AG04449 (cell line): ENCODE measurements around the gene VEZF1.

Experiments used
- CTCF ChIA-PET: fragments of 350-600 bp; formaldehyde crosslinking; extraction: SDS; loops from one replicate; lab custom pipeline; 2021; ENCODE audit warnings: antibody characterized with exemption; lab: Yijun Ruan, JAX
- POLR2A ChIA-PET: fragments of 400-600, 350-600 bp; formaldehyde crosslinking; extraction: SDS; loops from one replicate; lab custom pipeline; 2020; ENCODE audit warnings: antibody characterized with exemption, inconsistent platforms; lab: Yijun Ruan, JAX
- DNase-seq: peaks from one replicate; pipeline ENCODE4 v3.0.0-alpha.2; 2010; ENCODE audit warnings: low read depth, low spot score
- H3K4me3 ChIP-seq: 2 replicates; pipeline ENCODE4 v1.5.1; 2011; ENCODE audit warnings: low read depth, mild to moderate bottlenecking, control low read depth, low read length
- CTCF ChIP-seq: IDR thresholded peaks from one replicate; pipeline ENCODE4 v1.5.1; 2011; ENCODE audit warnings: mild to moderate bottlenecking, moderate library complexity, low read length, control low read depth, inconsistent platforms; ENCODE audit not compliant: insufficient read depth; ENCODE audit errors: missing control alignments

The VEZF1 gene

GRCh38 chr17:57938061-57938502 lies 50.0 kb downstream of the VEZF1 start:
- no peak for TF ChIP-seq CTCF
- DNase-seq, result no peak
- H3K4me3 ChIP-seq, result no peak overlapping the region
- POLR2A ChIA-PET, result no interaction called here
- CTCF ChIA-PET, result interaction anchor here (0.9 to 2.5 kb wide), 3 partner anchors 10 to 57 kb away, joined by 3 to 9 read pairs (median 3); no protein-coding TSS in a partner anchor

GRCh38 chr17:57937492-57937891 lies 50.6 kb downstream of the VEZF1 start:
- POLR2A ChIA-PET, result no interaction called here

GRCh38 chr17:57935833-57936807 lies 51.9 kb downstream of the VEZF1 start:
- ChIA-PET POLR2A (interaction anchor here (0.6 to 2.1 kb wide), 13 partner anchors 7 to 67 kb away, joined by 3 to 10 read pairs (median 5); no protein-coding TSS in a partner anchor), CTCF (interaction anchor here (0.9 to 1.5 kb wide), 6 partner anchors 8 to 30 kb away, joined by 3 to 8 read pairs (median 3); no protein-coding TSS in a partner anchor)
- TF ChIP-seq CTCF, result no peak
- no peak for DNase-seq
- H3K4me3 ChIP-seq, result peak overlapping the region; percentile 20

More at GRCh38 chr17:57937492-57937891, 50.6 kb downstream of the VEZF1 start:
- CTCF ChIA-PET, result interaction anchor here (0.9 to 1.5 kb wide), 2 partner anchors 10 to 29 kb away, joined by 3 read pairs; no protein-coding TSS in a partner anchor
- H3K4me3 ChIP-seq, result no peak overlapping the region
- DNase-seq, result no peak
- no peak for TF ChIP-seq CTCF

- ChIA-PET CTCF (interaction anchor here (1.0 to 1.2 kb wide), 3 partner anchors 16 to 55 kb away, joined by 3 to 4 read pairs (median 3); no protein-coding TSS in a partner anchor), POLR2A (interaction anchor here (0.8 kb wide), 1 partner anchor 80 kb away, joined by 3 read pairs; no protein-coding TSS in a partner anchor)
- TF ChIP-seq CTCF, result no peak
- DNase-seq, result no peak
- H3K4me3 ChIP-seq, result no peak overlapping the region
These were observed 56.4 kb downstream of the VEZF1 start for GRCh38 chr17:57931488-57932137.

- ChIA-PET CTCF (interaction anchor here (1.0 to 1.2 kb wide), 3 partner anchors 18 to 56 kb away, joined by 3 to 4 read pairs (median 3); no protein-coding TSS in a partner anchor), POLR2A (no interaction called here)
- no peak for TF ChIP-seq CTCF
- no peak overlapping the region for H3K4me3 ChIP-seq
- DNase-seq, result no peak
These were observed 57.8 kb downstream of the VEZF1 start for GRCh38 chr17:57930239-57930638.
